HG02678 (cell line): ENCODE data around the gene GRK5.

ENCODE experiments used
- ATAC-seq: cut with Tn5 transposase; IDR thresholded peaks from one replicate; pipeline ENCODE4 v1.9.1; 2021; ENCODE audit warnings: mild to moderate bottlenecking, moderate library complexity; ENCODE audit not compliant: unreplicated experiment

Gene GRK5

GRCh38 chr10:119415121-119415520 lies 207.8 kb downstream of the GRK5 start:
- ATAC-seq = no peak

- ATAC-seq = no peak
These were observed 208.4 kb downstream of the GRK5 start for GRCh38 chr10:119415536-119416503.

GRCh38 chr10:119416855-119417254 lies 209.5 kb downstream of the GRK5 start:
- ATAC-seq = peak; percentile 58

GRCh38 chr10:119417852-119418251 lies 210.5 kb downstream of the GRK5 start:
- ATAC-seq = no peak

- ATAC-seq = no peak
These were observed 211.0 kb downstream of the GRK5 start for GRCh38 chr10:119418362-119418761.

GRCh38 chr10:119419931-119420330 lies 212.6 kb downstream of the GRK5 start:
- ATAC-seq = no peak

- ATAC-seq = no peak
These were observed 213.8 kb downstream of the GRK5 start for GRCh38 chr10:119420950-119421875.

- no peak for ATAC-seq
These were observed 214.7 kb downstream of the GRK5 start for GRCh38 chr10:119421891-119422681.

GRCh38 chr10:119422682-119423509 lies 215.5 kb downstream of the GRK5 start:
- no peak for ATAC-seq

- ATAC-seq = no peak
These were observed 216.3 kb downstream of the GRK5 start for GRCh38 chr10:119423510-119424257.

- no peak for ATAC-seq
These were observed 217.0 kb downstream of the GRK5 start for GRCh38 chr10:119424258-119424975.

- no peak for ATAC-seq
These were observed 217.9 kb downstream of the GRK5 start for GRCh38 chr10:119425102-119425880.

GRCh38 chr10:119425881-119426170 lies 218.5 kb downstream of the GRK5 start:
- no peak for ATAC-seq

- no peak for ATAC-seq
These were observed 219.3 kb downstream of the GRK5 start for GRCh38 chr10:119426699-119427098.

- ATAC-seq = no peak
These were observed 220.0 kb downstream of the GRK5 start for GRCh38 chr10:119427263-119427864.

GRCh38 chr10:119428789-119429188 lies 221.4 kb downstream of the GRK5 start:
- no peak for ATAC-seq

GRCh38 chr10:119429771-119430170 lies 222.4 kb downstream of the GRK5 start:
- no peak for ATAC-seq
